Measurements from ENCODE around the gene PTPN1.
"Not testable (repeated sequence)": the region's sequence is repeated elsewhere in the genome, so short reads cannot be mapped to it uniquely, and the experiment has no call there.

PTPN1 gene

GRCh38 chr20:50472693-50473664 is 37.2 kb upstream of the PTPN1 start:
- Histone ChIP-seq H3K9me3 (ENCODE audit: control insufficient read depth, insufficient read depth, low read length) (no peaks in the 10 kb centered on the region), H3K36me3 (ENCODE audit: control insufficient read depth, low read length) (no peaks in the 10 kb centered on the region), H3F3A (ENCODE audit: control insufficient read depth, insufficient read depth) (no peaks in the 10 kb centered on the region), H3K9me2 (replicated peaks; ENCODE audit: control insufficient read depth, low read length) (no peaks in the 10 kb centered on the region), H3K4me1 (ENCODE audit: control insufficient read depth, low read length) (peaks cover 5% of the 10 kb centered on the region; the same call in 1 of the 2 replicates), H3K4me2 (ENCODE audit: low read length) (no peak overlapping the region), H4K20me1 (ENCODE audit: control insufficient read depth, insufficient read depth, low read depth, low read length) (no peaks in the 10 kb centered on the region), H3K27me3 (ENCODE audit: control insufficient read depth, low read length) (peaks cover 21% of the 10 kb centered on the region), H3K79me2 (ENCODE audit: control insufficient read depth, low read length) (no peaks in the 10 kb centered on the region), H3K27ac (ENCODE audit: low read depth, low read length) (no peak overlapping the region), H3K4me3 (ENCODE audit: low read length) (no peak overlapping the region)
- no peak for TF ChIP-seq EZH2phosphoT487 (IDR thresholded peaks at IDR 0.05; ENCODE audit: borderline replicate concordance, low read length)
- no peak for TF ChIP-seq CTCF (IDR thresholded peaks at IDR 0.05; ENCODE audit: low read depth, low read length, poor library complexity, severe bottlenecking)

GRCh38 chr20:50474356-50474755 is 35.8 kb upstream of the PTPN1 start:
- H3K4me1 ChIP-seq (ENCODE audit: control insufficient read depth, low read length); H3K4me3 ChIP-seq (ENCODE audit: low read length); H3K27ac ChIP-seq (ENCODE audit: low read depth, low read length); H4K20me1 ChIP-seq (ENCODE audit: control insufficient read depth, insufficient read depth, low read depth, low read length); H3K9me3 ChIP-seq (ENCODE audit: control insufficient read depth, insufficient read depth, low read length); H3K36me3 ChIP-seq (ENCODE audit: control insufficient read depth, low read length); H3K9me2 ChIP-seq (replicated peaks; ENCODE audit: control insufficient read depth, low read length); H3K79me2 ChIP-seq (ENCODE audit: control insufficient read depth, low read length); H3F3A ChIP-seq (ENCODE audit: control insufficient read depth, insufficient read depth); H3K4me2 ChIP-seq (ENCODE audit: low read length): not testable (repeated sequence)
- peaks cover 21% of the 10 kb centered on the region for H3K27me3 ChIP-seq (ENCODE audit: control insufficient read depth, low read length)

GRCh38 chr20:50475681-50476292 is 34.4 kb upstream of the PTPN1 start:
- H3K9me2 ChIP-seq (replicated peaks; ENCODE audit: control insufficient read depth, low read length): no peaks in the 10 kb centered on the region
- no peaks in the 10 kb centered on the region for H3K79me2 ChIP-seq (ENCODE audit: control insufficient read depth, low read length)
- no peaks in the 10 kb centered on the region for H3F3A ChIP-seq (ENCODE audit: control insufficient read depth, insufficient read depth)
- H3K9me3 ChIP-seq (ENCODE audit: control insufficient read depth, insufficient read depth, low read length): no peaks in the 10 kb centered on the region
- H3K4me1 ChIP-seq (ENCODE audit: control insufficient read depth, low read length): peaks cover 3% of the 10 kb centered on the region; the same call in 1 of the 2 replicates
- H4K20me1 ChIP-seq (ENCODE audit: control insufficient read depth, insufficient read depth, low read depth, low read length): no peaks in the 10 kb centered on the region
- no peaks in the 10 kb centered on the region for H3K36me3 ChIP-seq (ENCODE audit: control insufficient read depth, low read length)
- no peak overlapping the region for H3K4me2 ChIP-seq (ENCODE audit: low read length)
- TF ChIP-seq CTCF (IDR thresholded peaks at IDR 0.05; ENCODE audit: low read depth, low read length, poor library complexity, severe bottlenecking) (no peak), EZH2phosphoT487 (IDR thresholded peaks at IDR 0.05; ENCODE audit: borderline replicate concordance, low read length) (no peak)
- H3K4me3 ChIP-seq (ENCODE audit: low read length): no peak overlapping the region
- no peak overlapping the region for H3K27ac ChIP-seq (ENCODE audit: low read depth, low read length)
- peaks cover 21% of the 10 kb centered on the region for H3K27me3 ChIP-seq (ENCODE audit: control insufficient read depth, low read length)

Data from DOHH2 (cell line).